Activated T-cell treated with anti-CD3 and anti-CD28 coated beads, Interleukin-2, amount 50 U/mL, for 1 hour (primary cell): ENCODE results near the gene LDB3.

Experiments
- DNase-seq: peaks from one replicate; pipeline ENCODE4 v3.0.0-alpha.2; 2020

Gene LDB3

DNA sequence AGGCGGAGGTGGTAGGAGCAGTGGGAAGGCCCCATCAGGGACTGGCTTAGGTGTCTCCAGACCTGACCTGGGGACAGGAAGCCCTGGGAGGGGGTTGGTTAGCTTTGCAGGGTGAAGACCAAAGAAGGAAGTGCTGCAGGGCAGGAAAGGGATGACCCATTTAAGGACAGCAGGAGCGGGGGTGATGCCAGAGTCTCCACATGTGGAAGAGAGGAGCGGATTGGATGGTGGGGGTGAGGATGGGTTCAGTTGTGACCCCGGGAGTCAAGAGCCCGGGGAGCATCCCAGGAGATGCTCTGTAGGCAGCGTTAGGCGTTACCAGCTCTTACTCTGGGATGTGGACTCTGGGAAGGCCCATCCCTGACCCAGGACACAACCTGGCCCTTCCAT is 3.1 kb upstream of the LDB3 start:
- no peak for DNase-seq

DNA sequence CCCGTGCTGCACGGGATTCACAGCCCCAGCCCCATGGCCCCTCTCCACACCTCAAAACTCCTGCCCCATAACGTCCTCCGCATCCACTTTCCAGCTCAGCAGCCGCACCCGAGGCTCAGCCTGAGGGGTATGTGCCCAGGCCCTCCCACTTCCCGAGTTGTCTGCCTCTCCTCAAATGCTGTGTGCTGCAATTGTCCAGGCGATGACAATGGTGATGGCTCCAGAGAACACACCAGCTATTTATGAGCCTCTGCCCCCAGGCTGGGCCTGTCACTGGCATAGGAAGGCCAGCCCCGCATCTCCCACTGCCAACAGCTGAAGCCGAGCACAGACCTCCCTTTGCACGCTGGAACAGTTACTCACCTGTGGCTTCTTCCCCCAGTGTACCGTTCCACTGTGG is 2.4 kb upstream of the LDB3 start:
- no peak for DNase-seq

DNA sequence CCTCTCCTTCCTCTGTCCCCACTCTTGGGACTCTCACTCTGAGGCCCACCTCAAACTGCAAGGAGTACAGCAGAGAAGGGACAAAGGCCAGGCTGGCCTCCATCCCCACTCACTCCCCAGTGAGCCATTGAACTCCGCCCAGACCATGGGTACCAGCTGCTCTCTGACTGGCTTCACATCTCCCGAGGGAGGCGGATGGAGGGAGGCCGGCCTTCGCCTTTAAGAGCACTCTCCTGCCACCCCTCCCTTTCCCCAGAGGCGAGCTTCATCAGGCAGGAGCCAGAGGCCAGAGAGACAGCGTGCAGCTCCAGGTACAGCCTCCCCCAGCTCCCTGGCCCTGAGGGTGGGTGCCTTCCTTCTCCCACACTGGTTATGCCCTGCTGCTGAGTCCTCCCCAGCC is 1.8 kb upstream of the LDB3 start:
- DNase-seq: no peak

DNA sequence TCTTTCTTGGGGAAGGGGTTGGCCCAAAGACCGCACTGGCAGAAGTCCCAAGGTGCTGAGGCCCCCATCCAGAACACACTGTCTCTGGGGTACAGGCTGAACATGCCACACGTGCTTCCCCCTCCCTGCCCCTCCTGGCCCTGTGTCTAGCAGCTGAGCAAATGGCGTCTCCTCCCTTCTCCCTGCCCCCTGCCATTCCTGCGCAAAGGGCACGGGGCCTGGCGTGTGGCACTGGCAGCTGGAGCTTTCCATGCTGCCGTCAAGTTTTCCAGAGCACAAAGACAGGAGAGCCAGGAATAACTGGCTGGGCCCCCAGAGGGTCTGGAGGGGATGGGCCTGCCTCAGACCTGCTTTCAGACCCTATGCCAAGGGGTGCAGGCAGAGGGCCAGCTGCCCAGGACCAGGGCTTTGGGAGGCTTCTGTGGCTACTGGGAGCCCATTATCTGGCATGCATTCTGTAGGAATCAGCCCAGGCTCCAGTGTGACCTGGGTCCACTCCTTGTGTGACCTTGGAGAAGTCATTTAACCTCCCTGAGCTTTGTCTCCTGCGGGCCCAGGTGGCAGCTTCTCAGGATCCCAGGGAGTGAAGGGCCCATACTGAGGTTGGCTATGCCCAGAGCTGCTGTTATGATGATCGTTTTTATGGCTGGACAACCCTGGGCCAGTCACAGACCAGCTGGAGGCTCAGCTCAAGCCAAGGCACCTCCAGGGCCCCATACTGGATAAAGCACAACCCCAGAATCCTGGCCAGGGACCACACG is 710 bp upstream of the LDB3 start:
- DNase-seq: no peak

DNA sequence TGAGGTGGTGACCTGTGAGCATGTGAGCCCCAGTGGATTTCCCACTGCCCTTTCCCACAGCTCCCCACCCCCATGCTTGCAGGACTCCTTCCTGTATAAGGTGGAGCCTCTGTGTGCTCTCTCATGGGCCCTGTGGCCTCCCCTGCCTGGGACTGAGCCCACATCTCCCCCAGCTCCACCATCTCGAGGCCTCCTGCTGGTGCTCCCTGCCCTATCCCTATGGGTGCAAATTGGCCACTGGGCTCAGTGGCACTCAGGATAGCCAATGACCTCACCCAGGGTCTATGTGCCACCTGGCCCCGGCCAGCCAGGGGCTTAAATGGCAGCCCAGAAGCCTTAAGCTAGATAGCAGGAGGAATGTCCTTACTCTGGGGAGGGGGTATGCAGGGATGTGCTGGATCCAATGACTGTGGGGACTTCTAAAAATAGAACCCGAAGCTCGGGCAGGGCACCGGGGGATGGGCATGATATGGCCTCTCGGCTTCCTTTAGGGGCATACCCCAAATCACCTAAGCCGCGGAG is 2.0 kb downstream of the LDB3 start:
- DNase-seq: no peak

DNA sequence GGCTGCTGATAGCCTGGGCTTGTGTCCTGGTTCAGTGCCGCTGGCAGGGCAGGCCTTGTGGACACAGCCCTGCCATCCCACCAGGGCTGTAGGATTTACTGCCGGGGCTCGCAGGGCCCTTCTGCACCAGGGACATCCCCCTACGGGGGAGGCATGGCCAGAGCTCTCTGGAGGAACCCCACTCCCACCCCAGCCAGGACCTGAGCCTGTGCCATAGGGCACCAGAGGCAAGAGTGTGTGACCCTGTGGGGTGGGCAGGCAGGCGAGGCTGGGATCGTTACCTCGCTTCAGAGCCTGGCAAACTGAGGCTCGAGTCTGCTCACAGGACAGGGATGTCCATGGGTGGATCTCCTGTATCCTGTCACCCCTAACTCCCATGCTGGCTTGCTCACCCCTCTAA is 2.6 kb downstream of the LDB3 start:
- DNase-seq: no peak

DNA sequence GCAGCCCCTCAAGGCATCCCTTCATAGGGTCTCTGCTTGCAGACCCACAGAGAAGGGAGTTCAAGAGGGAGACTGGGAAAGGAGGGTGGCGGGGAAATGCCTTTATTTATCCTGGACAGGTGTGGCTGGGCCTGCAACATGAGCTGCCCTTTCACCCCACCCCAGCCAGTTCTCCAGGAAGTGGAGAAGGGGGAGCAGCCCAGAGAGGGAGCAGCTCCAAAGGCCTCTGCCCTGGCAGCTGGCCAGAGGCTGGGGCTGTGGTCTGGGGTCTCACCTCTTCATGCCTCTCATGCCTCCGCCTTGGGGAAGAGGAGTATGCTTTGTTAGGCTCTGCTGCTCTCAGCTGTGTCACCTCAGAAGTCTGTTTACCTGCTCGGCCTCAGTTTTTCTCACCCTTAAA is 3.1 kb downstream of the LDB3 start:
- DNase-seq: no peak

DNA sequence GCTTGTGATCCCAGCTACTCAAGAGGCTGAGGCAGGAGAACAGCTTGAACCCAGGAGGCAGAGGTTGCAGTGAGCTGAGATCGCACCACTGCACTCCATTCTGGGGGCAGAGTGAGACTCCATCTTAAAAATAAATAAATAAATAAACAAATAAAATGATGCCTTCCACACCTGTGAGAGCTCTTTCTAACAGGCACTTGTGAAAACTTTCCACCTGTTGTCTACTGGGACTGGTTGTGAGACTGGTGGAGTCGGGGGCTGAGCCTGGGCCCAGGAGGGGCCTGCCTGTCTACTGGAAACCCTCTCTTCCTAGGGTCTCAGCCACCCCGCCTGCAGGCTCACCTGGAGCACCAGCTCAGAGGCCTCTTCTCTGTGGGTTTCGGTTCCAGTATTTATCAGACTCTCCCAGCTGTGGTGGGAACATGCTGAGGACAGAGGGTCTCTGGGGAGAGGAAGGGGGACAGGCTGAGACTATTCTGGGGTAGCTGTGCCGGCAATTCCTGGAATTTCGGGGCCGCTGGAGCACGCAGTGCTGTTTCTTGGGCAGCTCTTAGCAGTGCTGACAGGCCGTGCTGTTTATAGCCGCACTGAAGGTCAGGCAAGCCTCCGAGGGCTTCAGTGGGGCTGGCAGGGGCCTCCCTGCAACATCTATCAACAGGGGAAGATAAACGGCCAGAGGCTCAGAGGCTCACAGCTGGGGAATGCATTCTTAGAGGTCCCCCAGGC is 3.8 kb downstream of the LDB3 start:
- DNase-seq: no peak

DNA sequence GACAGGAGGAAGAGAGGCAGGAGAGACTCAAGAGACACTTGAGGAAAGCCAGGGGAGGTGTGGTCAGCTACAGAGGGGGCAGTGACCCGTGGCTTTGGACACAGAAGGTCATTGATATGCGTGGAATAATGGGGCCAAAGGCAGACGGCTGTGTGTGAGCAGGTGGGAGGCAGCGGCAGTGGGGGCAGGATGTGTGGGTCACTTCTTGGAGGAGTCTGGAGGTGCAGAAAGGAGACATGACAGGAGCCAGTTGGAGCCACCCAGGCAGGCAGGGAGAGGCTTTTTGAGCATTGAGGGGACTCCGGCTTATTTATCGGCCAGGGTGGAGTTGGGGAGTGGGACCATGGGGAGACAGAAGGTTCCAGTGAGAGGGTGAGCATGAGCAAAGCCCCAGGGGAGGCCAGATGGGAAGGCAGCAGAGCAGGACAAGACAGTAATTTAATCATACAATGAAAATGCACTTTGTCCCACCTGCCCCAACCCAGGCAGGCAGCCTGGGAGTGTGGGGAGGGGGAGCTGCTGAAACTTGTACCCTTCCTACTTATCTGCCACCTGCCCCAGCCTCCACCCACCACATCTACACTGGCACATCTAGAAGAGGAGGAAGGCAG is 5.0 kb downstream of the LDB3 start:
- DNase-seq: no peak

DNA sequence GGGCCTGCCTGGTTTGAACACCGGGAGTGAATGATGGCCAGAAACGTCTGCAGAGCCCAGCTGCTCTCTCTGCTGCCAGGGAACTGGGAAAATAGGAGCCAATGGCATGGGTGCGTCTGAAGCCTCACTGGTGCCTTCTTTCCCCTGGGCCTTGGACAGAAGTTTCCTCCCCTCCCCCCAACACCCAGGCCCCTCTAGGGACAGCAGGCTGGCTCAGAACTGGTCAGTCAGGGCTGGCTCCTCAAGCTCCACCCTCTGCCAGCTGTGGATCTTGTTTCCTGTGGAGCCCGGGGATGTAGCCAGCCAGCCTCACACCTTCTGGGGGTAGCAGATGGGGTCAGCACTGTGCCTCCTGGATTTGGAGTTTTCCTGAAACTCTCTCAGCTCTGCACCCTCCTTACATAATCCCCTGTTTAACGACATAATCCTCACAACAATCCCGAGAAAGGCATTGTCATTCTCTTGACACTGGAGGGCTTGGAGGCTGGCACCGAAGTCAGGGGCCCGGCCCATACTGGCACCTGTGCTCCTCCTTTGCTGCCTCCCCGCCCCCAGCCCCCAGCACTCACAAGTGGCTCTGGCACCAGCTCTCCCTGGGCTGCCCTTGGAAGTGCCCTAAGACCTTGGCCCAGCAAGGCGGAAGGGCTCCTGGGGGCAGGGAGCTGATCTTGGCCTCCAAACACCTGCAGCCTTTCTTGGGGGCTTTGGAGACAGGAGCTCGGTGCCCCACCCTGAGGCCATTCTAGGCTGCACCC is 5.7 kb downstream of the LDB3 start:
- DNase-seq: no peak

DNA sequence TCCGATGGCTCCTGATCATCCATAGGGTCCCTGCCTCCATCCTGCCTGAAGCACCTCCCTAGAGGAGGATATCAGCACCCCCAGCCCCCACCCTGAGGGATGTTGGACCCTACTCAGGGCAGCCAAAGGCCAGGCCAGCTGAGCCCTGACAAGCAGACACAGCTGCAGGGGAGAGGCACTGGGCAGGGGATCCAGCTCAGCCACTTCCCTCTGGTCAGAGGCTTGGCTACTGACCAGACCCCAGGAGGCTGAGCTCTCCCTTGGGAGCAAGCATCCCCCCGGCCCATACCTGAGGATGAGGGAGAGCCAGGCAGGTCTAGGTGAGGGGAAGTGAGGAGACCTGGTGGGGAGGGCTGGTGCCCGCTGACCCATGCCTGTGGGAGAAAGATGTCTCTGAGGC is 6.6 kb downstream of the LDB3 start:
- DNase-seq: no peak

DNA sequence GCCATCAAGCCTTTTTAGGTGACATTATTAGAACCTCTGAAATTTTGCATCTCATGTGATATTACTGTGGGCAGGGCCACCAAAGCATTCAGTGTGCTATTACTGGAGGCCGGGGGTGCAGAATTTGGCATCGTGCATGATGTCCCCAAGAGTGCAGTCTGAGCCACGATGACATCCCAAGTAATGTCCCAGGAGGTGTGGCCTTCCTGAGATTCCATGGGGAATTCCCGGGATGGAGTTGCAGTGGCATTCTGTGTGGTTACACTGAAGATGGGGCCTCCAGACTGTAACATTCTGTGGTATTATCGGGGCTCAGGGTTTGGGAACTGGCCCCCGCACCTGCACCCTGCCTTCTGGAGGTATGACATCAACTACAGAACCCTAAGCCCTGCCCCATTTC is 9.1 kb downstream of the LDB3 start:
- no peak for DNase-seq

DNA sequence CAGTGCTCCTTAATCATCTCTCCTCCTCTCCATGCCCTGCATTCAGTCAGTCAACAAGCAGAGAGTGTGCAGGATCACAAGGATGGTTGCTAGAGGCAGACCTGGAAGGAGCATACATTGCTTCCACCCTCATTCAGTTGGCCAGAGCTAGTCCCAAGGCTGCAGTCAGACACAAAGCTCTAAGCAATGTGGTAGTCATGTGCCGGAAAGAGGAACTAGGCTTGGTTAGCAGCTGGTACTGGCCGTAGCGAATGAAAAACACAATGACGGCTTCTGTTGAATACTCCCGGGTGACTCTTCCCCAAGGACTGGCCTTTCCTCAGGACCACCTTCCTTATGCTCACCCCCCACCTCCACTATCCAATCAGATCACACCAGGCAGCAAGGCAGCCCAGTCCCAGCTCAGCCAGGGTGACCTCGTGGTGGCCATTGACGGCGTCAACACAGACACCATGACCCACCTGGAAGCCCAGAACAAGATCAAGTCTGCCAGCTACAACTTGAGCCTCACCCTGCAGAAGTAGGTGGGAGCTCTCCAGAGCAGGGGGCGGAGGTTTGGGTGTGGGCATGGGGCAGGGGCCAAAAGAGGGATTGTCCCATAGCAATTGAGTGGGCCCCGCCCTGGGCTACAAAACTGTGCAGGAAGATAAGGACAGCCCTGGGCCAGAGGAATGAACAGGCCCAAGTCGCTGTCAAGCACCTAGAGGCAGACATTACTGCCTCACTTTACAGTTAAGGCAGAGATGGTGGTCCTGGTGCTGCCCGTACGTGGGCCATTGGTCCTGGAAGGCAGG is 10.9 kb downstream of the LDB3 start:
- DNase-seq: no peak

DNA sequence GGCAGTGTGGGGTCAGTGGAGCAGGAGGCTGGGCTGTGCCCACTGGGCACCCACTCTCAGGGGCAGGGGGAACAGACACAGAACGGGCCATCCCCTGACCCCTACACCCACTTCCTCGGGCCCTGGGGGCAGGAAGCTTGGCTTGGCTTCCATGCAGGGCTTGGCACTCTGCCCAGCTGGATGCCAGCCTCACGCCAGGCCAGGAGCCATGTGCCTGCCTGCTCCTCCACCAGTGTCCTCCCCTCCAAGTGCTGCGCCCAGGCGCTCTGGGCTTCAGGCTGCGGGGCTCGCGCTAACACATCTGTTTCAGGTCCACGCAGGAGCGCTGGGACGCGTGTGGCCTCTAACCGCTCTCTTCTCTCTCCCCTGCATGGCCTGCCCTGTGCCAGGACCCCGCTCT is 12.7 kb downstream of the LDB3 start:
- no peak for DNase-seq

DNA sequence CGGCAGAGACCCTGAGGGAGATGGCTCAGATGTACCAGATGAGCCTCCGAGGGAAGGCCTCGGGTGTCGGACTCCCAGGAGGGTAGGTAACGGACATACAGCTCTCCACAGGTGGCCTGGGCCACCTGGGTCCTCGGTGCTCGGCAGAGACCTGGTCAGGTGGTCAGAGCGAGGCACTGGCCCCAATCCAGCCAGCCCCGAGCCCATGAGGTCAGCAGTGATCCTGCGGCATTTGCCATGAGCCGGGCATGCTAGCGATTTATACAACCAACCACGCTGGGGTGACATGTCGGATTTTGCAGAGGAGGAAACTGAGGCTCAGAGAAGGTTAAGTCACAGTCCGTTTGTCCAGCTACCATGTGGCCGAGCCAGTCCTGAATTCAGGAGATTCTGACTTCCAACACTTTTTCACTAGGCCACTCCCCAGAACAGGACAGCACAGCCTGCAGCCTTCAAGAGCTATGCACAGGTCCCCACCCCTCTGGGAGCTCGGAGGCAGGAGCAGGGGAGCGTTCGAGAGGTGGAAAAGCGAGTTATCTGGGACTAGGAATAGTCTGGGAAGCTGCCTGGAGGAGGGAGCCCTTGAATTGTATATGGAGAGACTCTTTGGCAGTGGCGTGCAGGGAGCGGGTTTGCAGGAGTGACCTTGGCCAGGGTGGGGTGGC is 13.5 kb downstream of the LDB3 start:
- no peak for DNase-seq

DNA sequence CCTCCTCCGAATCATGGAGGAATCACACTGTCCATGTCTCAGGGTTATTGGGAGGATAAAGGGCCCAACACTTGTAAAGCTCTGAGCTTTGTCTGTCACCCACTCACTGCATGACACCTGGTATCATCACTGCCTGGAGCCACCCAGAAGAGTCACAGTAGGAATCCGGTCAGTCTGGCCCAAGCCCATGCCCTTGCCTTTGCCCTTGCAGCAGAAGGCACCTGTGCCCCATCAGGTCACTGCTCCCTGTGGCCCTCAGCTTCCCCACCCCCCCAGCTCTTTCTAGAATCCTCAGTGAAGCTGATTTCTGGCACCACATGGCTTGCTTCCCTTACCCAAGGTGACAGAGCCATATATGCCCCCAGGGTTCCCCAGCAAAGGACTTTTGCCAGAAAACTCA is 14.4 kb downstream of the LDB3 start:
- DNase-seq: no peak

DNA sequence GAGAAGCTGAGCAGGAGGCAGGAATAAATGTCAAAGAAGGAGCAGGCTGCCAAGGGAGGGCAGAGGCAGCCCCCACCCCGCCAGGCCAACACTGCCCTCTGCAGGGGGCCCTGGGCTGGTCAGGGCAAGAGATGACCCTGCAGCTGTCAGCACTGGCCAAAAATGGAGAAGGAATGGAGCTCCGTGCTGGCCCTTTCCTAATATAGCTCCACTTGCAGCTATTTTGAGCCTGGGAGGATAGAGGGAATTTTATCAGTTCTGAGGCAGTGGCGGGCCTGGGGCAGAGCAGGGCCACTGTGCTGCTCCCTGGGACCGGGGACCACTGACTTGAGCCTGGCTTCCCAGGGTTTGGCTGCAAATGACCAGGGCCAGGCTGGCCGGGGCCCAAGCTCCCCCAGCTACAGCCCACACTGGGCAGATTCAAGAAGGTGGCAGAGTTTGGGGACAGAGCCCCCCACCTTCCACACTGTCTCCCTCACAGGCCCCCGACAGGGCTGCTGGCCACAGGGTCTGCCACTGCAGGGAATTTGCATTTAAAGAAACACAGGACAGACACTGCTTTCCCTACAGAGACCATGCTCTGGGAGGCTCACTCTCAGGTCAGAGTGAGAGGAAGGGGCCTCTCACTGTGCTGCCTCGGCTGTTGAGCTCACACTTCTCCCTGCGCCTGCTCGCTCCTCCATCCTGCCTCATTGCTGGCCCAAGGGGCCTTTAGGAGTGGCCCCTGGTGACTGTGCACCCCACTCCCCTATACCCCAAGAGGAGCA is 16.2 kb downstream of the LDB3 start:
- DNase-seq: no peak

DNA sequence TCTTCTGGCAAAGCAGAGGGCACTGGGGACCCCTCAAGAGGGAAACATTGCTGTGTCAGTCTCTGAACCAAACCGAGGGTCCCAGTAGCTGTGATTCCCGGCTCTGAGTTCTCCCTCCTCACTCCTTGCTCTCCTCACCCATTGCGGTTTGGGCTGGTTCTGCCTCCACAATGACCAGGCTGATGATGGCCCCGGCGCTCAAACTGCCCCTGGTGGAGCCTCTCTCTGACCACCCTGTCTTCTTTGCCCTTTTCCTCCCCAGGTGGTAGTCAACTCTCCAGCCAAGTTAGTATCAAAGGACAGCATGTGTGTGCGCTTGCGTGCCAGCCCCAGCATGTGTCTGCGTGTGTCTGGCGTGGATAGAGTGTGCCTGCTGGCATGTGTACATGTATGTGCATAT is 17.1 kb downstream of the LDB3 start:
- no peak for DNase-seq

DNA sequence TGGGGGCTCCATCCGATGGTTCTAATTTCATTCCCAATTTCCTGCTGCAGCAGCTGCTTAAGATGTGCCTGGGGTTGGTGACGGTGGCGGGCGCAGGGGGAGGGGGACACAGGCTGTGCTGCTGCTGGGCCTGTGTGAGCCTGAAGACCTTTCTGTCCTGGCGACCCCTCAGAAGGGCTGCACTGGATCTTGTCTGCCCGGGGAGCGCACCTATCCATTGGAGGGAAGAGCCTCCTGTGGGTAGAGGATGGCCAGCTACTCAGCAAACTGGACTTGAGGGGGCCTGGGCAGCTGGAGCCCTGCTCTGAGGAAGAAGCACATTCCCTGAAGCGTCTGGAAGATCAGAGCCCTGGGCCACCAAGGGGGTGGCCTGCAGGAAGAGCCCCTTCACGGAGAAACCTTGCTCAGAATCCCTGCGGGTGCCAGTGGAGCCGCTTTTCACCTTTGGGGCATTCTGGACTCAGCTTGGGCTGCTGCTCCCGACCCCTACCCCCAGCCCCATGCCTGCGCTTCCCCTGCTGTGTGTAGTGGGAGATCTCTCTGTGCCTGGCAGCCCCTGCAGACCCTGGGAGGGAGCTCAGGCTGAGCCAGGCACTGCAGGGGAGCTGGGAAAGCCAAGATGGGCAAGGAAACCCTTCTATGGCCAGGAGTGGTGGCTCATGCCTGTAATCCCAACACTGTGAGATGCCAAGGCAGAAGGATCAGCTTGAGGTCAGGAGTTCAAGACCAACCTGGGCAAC is 17.8 kb downstream of the LDB3 start:
- DNase-seq: no peak

DNA sequence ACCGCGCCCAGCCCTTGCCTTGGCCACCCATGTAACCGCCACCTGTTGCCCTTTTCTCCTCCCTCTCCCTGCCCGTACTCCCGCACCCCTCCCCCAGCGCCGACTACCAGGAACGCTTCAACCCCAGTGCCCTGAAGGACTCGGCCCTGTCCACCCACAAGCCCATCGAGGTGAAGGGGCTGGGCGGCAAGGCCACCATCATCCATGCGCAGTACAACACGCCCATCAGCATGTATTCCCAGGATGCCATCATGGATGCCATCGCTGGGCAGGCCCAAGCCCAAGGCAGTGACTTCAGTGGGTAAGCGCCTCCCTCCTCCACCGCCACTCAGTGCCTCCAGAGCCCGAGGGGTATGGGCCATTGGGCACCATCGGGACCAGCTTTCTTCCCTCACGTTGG is 18.7 kb downstream of the LDB3 start:
- no peak for DNase-seq
